Caco-2 (cell line): ENCODE data around the gene TMEM217. TPM values are rescaled to one million over a fixed set of nuclear protein-coding genes. Genes with fewer than 3 reads are reported as not detected.

Source experiments
- BruUV-seq: library from RNA; stranded (reverse); fragments of 400-500 nt; replicated peaks from 2 replicates; lab custom pipeline; 2021; lab: Mats Ljungman, UMichigan
- CTCF ChIA-PET: fragments of 300-600 bp; sonication (Branson Sonifier 250); formaldehyde crosslinking; loops from one replicate; lab custom pipeline; 2022; ENCODE audit warnings: antibody characterized with exemption; lab: Charles Lee
- POLR2A ChIA-PET: fragments of 300-600 bp; sonication (Branson Sonifier 250); formaldehyde crosslinking; loops from one replicate; lab custom pipeline; 2022; ENCODE audit warnings: antibody characterized with exemption; lab: Charles Lee
- DNase-seq, 2 experiments: peaks; one replicate each; pipeline versions ENCODE4 v3.0.0 to v3.0.0-alpha.2; 2020 to 2022
- H3K27me3 ChIP-seq: replicated peaks from 2 replicates; pipeline ENCODE4 v1.6.0; 2011; ENCODE audit warnings: low read length; ENCODE audit not compliant: control insufficient read depth, insufficient read depth
- H3K36me3 ChIP-seq: 2 replicates; pipeline ENCODE4 v1.5.1; 2011; ENCODE audit warnings: low read length; ENCODE audit not compliant: control insufficient read depth, insufficient read depth
- H3K4me1 ChIP-seq: fragments of 250-450 bp; sonication (Bioruptor Pico); 2 replicates; pipeline ENCODE4 v1.5.1; 2020; ENCODE audit warnings: mild to moderate bottlenecking
- H3K4me3 ChIP-seq: 2 replicates; pipeline ENCODE4 v1.5.1; 2011; ENCODE audit warnings: low read depth, mild to moderate bottlenecking, control low read depth, low read length
- H3K9me3 ChIP-seq: fragments of 250-450 bp; sonication (Bioruptor Pico); 2 replicates; pipeline ENCODE4 v1.5.1; 2020; ENCODE audit warnings: mild to moderate bottlenecking, moderate library complexity
- H3K27ac Mint-ChIP-seq: one replicate; pipeline ENCODE4 v1.8.0; 2022; ENCODE audit warnings: mixed read lengths; ENCODE audit not compliant: unreplicated experiment
- H3K27me3 Mint-ChIP-seq: one replicate; pipeline ENCODE4 v1.8.0; 2022; ENCODE audit warnings: mixed read lengths; ENCODE audit not compliant: insufficient read depth, unreplicated experiment
- H3K36me3 Mint-ChIP-seq: one replicate; pipeline ENCODE4 v1.8.0; 2022; ENCODE audit warnings: mild to moderate bottlenecking, mixed read lengths; ENCODE audit not compliant: insufficient read depth, unreplicated experiment
- H3K4me1 Mint-ChIP-seq: one replicate; pipeline ENCODE4 v1.8.0; 2022; ENCODE audit warnings: low read depth, mixed read lengths; ENCODE audit not compliant: unreplicated experiment
- H3K4me3 Mint-ChIP-seq: one replicate; pipeline ENCODE4 v1.8.0; 2022; ENCODE audit warnings: mild to moderate bottlenecking, moderate library complexity, mixed read lengths; ENCODE audit not compliant: unreplicated experiment
- H3K9me3 Mint-ChIP-seq: one replicate; pipeline ENCODE4 v1.8.0; 2022; ENCODE audit warnings: mixed read lengths; ENCODE audit not compliant: unreplicated experiment
- CTCF ChIP-seq, 2 experiments: fragments of 200-600 bp in 1 of 2; IDR thresholded peaks; 1 replicate in 1 of 2; 2 replicates in 1 of 2; pipeline versions ENCODE4 v1.5.1 to v1.8.0; 2011 to 2022; ENCODE audit warnings: antibody characterized with exemption in 1 of 2, control low read depth in 1 of 2, inconsistent platforms in 1 of 2, low read depth in 1 of 2, low read length in 1 of 2, mild to moderate bottlenecking in 1 of 2, moderate library complexity in 1 of 2; ENCODE audit not compliant: insufficient read depth in 1 of 2, severe bottlenecking in 1 of 2, unreplicated experiment in 1 of 2
- intact Hi-C: fragments of 100-400 bp; cut with micrococcal nuclease; formaldehyde crosslinking; loops from one replicate; pipeline ENCODE4 v1.10.0; 2022; ENCODE audit not compliant: unreplicated experiment
- total RNA-seq: library from RNA; stranded (reverse); gene quantifications from 2 replicates; pipeline ENCODE4 v1.2.3, GENCODE V29; 2022

Gene TMEM217
- total RNA-seq, 1 experiment from 2014 or later: 1.6 TPM

DNA sequence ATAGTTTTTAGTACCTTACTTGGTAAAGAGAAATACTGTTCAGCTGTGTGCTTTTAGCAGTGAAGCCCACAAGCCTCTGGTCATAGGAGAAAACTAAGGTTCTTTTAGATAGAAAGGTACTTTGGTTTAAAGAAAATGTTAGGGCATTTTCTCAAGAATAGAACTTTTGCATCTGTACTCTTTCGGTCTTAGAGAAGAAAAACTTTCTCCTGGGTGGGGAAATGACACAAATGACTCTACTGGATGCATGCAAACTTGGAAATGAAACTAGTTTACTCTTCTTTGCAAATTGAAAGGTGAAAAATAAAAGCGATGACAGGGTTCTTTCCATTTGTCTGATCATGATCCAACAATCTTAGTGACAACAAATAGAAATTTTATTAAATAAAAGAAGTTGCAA lies 2.1 kb upstream of the TMEM217 start:
- no peak for TF ChIP-seq CTCF (IDR thresholded peaks at IDR 0.05; ENCODE audit: insufficient read depth in 1 of 2, low read depth in 1 of 2, low read length in 1 of 2, severe bottlenecking in 1 of 2, unreplicated experiment in 1 of 2)
- Mint-ChIP-seq H3K9me3 (no peaks in the 10 kb centered on the region), H3K4me3 (no peak overlapping the region), H3K27ac (no peak overlapping the region), H3K4me1 (peaks cover 9% of the 10 kb centered on the region), H3K36me3 (peaks cover 16% of the 10 kb centered on the region), H3K27me3 (no peaks in the 10 kb centered on the region)
- BruUV-seq: no TSS peak
- H3K27me3 ChIP-seq: no peaks in the 10 kb centered on the region
- no peak for DNase-seq
- intact Hi-C loops: no loop called here
- CTCF ChIA-PET: no interaction called here
- no peaks in the 10 kb centered on the region for H3K9me3 ChIP-seq
- POLR2A ChIA-PET: no interaction called here
- peaks cover 4% of the 10 kb centered on the region; the same call in 1 of the 2 replicates for H3K4me1 ChIP-seq
- H3K4me3 ChIP-seq: no peak overlapping the region
- no peaks in the 10 kb centered on the region for H3K36me3 ChIP-seq

DNA sequence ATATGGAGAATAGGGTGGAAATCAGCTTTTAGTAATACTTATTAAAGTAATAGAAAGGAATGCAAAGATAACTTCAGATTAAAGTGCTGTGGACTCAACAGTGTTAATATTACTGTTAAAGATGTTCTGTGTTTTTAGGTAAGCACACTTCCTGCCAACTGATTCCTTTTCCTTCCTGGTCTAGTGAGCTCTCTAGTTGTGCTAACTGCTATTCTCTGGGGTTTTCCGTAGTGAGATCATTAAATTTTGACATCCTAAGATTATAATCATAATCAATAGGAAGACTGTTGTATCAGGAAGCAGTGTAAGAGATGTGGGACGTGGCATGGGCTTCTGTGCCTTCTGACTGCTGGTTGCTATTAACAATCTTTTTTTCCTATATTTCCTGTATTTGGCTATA lies 1.2 kb upstream of the TMEM217 start:
- Histone ChIP-seq H3K4me1 (peaks cover 4% of the 10 kb centered on the region; the same call in 1 of the 2 replicates), H3K4me3 (no peak overlapping the region), H3K27me3 (no peaks in the 10 kb centered on the region), H3K36me3 (no peaks in the 10 kb centered on the region), H3K9me3 (no peaks in the 10 kb centered on the region)
- ChIA-PET POLR2A (no interaction called here), CTCF (no interaction called here)
- intact Hi-C loops: no loop called here
- Mint-ChIP-seq H3K36me3 (peaks cover 16% of the 10 kb centered on the region), H3K4me3 (peak overlapping the region; percentile 97), H3K27me3 (no peaks in the 10 kb centered on the region), H3K9me3 (no peaks in the 10 kb centered on the region), H3K4me1 (peaks cover 13% of the 10 kb centered on the region), H3K27ac (no peak overlapping the region)
- BruUV-seq: no TSS peak
- DNase-seq: no peak
- TF ChIP-seq CTCF (IDR thresholded peaks at IDR 0.05; ENCODE audit: insufficient read depth in 1 of 2, low read depth in 1 of 2, low read length in 1 of 2, severe bottlenecking in 1 of 2, unreplicated experiment in 1 of 2): no peak

- ChIA-PET POLR2A (interaction anchor here (0.6 to 2.2 kb wide), 2 partner anchors 16 to 36 kb away, joined by 3 to 13 read pairs; no protein-coding TSS in a partner anchor), CTCF (interaction anchor here (0.6 to 2.7 kb wide), 4 partner anchors 37 to 241 kb away, joined by 4 to 15 read pairs (median 6); no protein-coding TSS in a partner anchor)
- no TSS peak for BruUV-seq
- no peak for TF ChIP-seq CTCF (IDR thresholded peaks at IDR 0.05; ENCODE audit: insufficient read depth in 1 of 2, low read depth in 1 of 2, low read length in 1 of 2, severe bottlenecking in 1 of 2, unreplicated experiment in 1 of 2)
- Mint-ChIP-seq H3K4me3 (peak overlapping the region; percentile 97), H3K9me3 (no peaks in the 10 kb centered on the region), H3K27ac (peak overlapping the region; percentile 95), H3K27me3 (no peaks in the 10 kb centered on the region), H3K4me1 (peaks cover 15% of the 10 kb centered on the region), H3K36me3 (peaks cover 16% of the 10 kb centered on the region)
- Histone ChIP-seq H3K4me1 (peaks cover 4% of the 10 kb centered on the region; the same call in 1 of the 2 replicates), H3K9me3 (no peaks in the 10 kb centered on the region), H3K36me3 (no peaks in the 10 kb centered on the region), H3K27me3 (no peaks in the 10 kb centered on the region), H3K4me3 (peak overlapping the region; percentile 81)
- intact Hi-C loops: no loop called here
- no peak for DNase-seq
These were observed 611 bp upstream of the TMEM217 start for GRCh38 chr6:37258405-37259105.
